ENCODE data around the gene GHRL.

GHRL gene

GRCh38 chr3:10260211-10260701, 32.5 kb downstream of the GHRL start:
- peaks cover 49% of the 10 kb centered on the region for H3K36me3 ChIP-seq (ENCODE audit: insufficient read depth, insufficient read length, low read length)
- peaks cover 2% of the 10 kb centered on the region for H3K4me1 ChIP-seq (ENCODE audit: insufficient read depth, insufficient read length)

GRCh38 chr3:10259798-10260197, 32.9 kb downstream of the GHRL start:
- Histone ChIP-seq H3K9me3 (ENCODE audit: insufficient read depth, low read length) (no peaks in the 10 kb centered on the region), H3K9ac (ENCODE audit: insufficient read length, low read depth) (no peak overlapping the region), H3K4me1 (ENCODE audit: insufficient read depth, insufficient read length) (peaks cover 2% of the 10 kb centered on the region), H3K27me3 (ENCODE audit: insufficient read depth, insufficient read length) (no peaks in the 10 kb centered on the region), H3K36me3 (ENCODE audit: insufficient read depth, insufficient read length, low read length) (peaks cover 52% of the 10 kb centered on the region), H3K4me3 (ENCODE audit: insufficient read length, low read depth) (no peak overlapping the region)
- TF ChIP-seq SUZ12 (IDR thresholded peaks at IDR 0.05; ENCODE audit: extremely low read depth, insufficient read depth, insufficient read length) (no peak), ZNF274 (IDR thresholded peaks at IDR 0.05; ENCODE audit: low read depth, low read length) (no peak), YY1 (IDR thresholded peaks at IDR 0.05; ENCODE audit: insufficient read depth, insufficient read length) (no peak)
- DNase-seq (ENCODE audit: low read depth, low spot score), result no peak

More at GRCh38 chr3:10260211-10260701, 32.5 kb downstream of the GHRL start:
- no peak for DNase-seq (ENCODE audit: low read depth, low spot score)
- Histone ChIP-seq H3K9me3 (ENCODE audit: insufficient read depth, low read length) (no peaks in the 10 kb centered on the region), H3K27me3 (ENCODE audit: insufficient read depth, insufficient read length) (no peaks in the 10 kb centered on the region), H3K9ac (ENCODE audit: insufficient read length, low read depth) (no peak overlapping the region), H3K4me3 (ENCODE audit: insufficient read length, low read depth) (no peak overlapping the region)
- no peak for TF ChIP-seq YY1 (IDR thresholded peaks at IDR 0.05; ENCODE audit: insufficient read depth, insufficient read length)
- TF ChIP-seq ZNF274 (IDR thresholded peaks at IDR 0.05; ENCODE audit: low read depth, low read length), result no peak
- no peak for TF ChIP-seq SUZ12 (IDR thresholded peaks at IDR 0.05; ENCODE audit: extremely low read depth, insufficient read depth, insufficient read length)

GRCh38 chr3:10259036-10259435, 33.7 kb downstream of the GHRL start:
- Histone ChIP-seq H3K4me3 (ENCODE audit: insufficient read length, low read depth) (no peak overlapping the region), H3K27me3 (ENCODE audit: insufficient read depth, insufficient read length) (no peaks in the 10 kb centered on the region), H3K9me3 (ENCODE audit: insufficient read depth, low read length) (no peaks in the 10 kb centered on the region), H3K9ac (ENCODE audit: insufficient read length, low read depth) (no peak overlapping the region), H3K36me3 (ENCODE audit: insufficient read depth, insufficient read length, low read length) (peaks cover 57% of the 10 kb centered on the region), H3K4me1 (ENCODE audit: insufficient read depth, insufficient read length) (peaks cover under 1% of the 10 kb centered on the region)
- TF ChIP-seq ZNF274 (IDR thresholded peaks at IDR 0.05; ENCODE audit: low read depth, low read length) (no peak), YY1 (IDR thresholded peaks at IDR 0.05; ENCODE audit: insufficient read depth, insufficient read length) (no peak), SUZ12 (IDR thresholded peaks at IDR 0.05; ENCODE audit: extremely low read depth, insufficient read depth, insufficient read length) (no peak)
- DNase-seq (ENCODE audit: low read depth, low spot score), result no peak

GRCh38 chr3:10255835-10256234, 36.9 kb downstream of the GHRL start:
- Histone ChIP-seq H3K36me3 (ENCODE audit: insufficient read depth, insufficient read length, low read length) (peaks cover 72% of the 10 kb centered on the region), H3K4me1 (ENCODE audit: insufficient read depth, insufficient read length) (peaks cover 2% of the 10 kb centered on the region), H3K4me3 (ENCODE audit: insufficient read length, low read depth) (no peak overlapping the region), H3K9me3 (ENCODE audit: insufficient read depth, low read length) (no peaks in the 10 kb centered on the region), H3K27me3 (ENCODE audit: insufficient read depth, insufficient read length) (no peaks in the 10 kb centered on the region), H3K9ac (ENCODE audit: insufficient read length, low read depth) (no peak overlapping the region)
- no peak for TF ChIP-seq YY1 (IDR thresholded peaks at IDR 0.05; ENCODE audit: insufficient read depth, insufficient read length)
- TF ChIP-seq SUZ12 (IDR thresholded peaks at IDR 0.05; ENCODE audit: extremely low read depth, insufficient read depth, insufficient read length), result no peak
- no peak for TF ChIP-seq ZNF274 (IDR thresholded peaks at IDR 0.05; ENCODE audit: low read depth, low read length)
- no peak for DNase-seq (ENCODE audit: low read depth, low spot score)

- no peak for TF ChIP-seq ZNF274 (IDR thresholded peaks at IDR 0.05; ENCODE audit: low read depth, low read length)
- peaks cover 59% of the 10 kb centered on the region for H3K36me3 ChIP-seq (ENCODE audit: insufficient read depth, insufficient read length, low read length)
- no peaks in the 10 kb centered on the region for H3K9me3 ChIP-seq (ENCODE audit: insufficient read depth, low read length)
- H3K4me1 ChIP-seq (ENCODE audit: insufficient read depth, insufficient read length), result peaks cover 2% of the 10 kb centered on the region
- H3K4me3 ChIP-seq (ENCODE audit: insufficient read length, low read depth), result no peak overlapping the region
- no peaks in the 10 kb centered on the region for H3K27me3 ChIP-seq (ENCODE audit: insufficient read depth, insufficient read length)
- no peak for DNase-seq (ENCODE audit: low read depth, low spot score)
- H3K9ac ChIP-seq (ENCODE audit: insufficient read length, low read depth), result no peak overlapping the region
These were observed 39.0 kb downstream of the GHRL start for GRCh38 chr3:10253731-10254130.

- no peak overlapping the region for H3K4me3 ChIP-seq (ENCODE audit: insufficient read length, low read depth)
- peaks cover 16% of the 10 kb centered on the region for H3K9me3 ChIP-seq (ENCODE audit: insufficient read depth, low read length)
- no peak for TF ChIP-seq YY1 (IDR thresholded peaks at IDR 0.05; ENCODE audit: insufficient read depth, insufficient read length)
- no peak for TF ChIP-seq SUZ12 (IDR thresholded peaks at IDR 0.05; ENCODE audit: extremely low read depth, insufficient read depth, insufficient read length)
- no peak for TF ChIP-seq ZNF274 (IDR thresholded peaks at IDR 0.05; ENCODE audit: low read depth, low read length)
- H3K4me1 ChIP-seq (ENCODE audit: insufficient read depth, insufficient read length), result peaks cover 2% of the 10 kb centered on the region
- H3K9ac ChIP-seq (ENCODE audit: insufficient read length, low read depth), result peak overlapping the region; percentile 17
- no peak for DNase-seq (ENCODE audit: low read depth, low spot score)
- no peaks in the 10 kb centered on the region for H3K27me3 ChIP-seq (ENCODE audit: insufficient read depth, insufficient read length)
- H3K36me3 ChIP-seq (ENCODE audit: insufficient read depth, insufficient read length, low read length), result peaks cover 47% of the 10 kb centered on the region
These were observed 41.7 kb downstream of the GHRL start for GRCh38 chr3:10251006-10251405.

GRCh38 chr3:10249833-10250232, 42.9 kb downstream of the GHRL start:
- H3K36me3 ChIP-seq (ENCODE audit: insufficient read depth, insufficient read length, low read length), result peaks cover 38% of the 10 kb centered on the region
- peaks cover 27% of the 10 kb centered on the region for H3K9me3 ChIP-seq (ENCODE audit: insufficient read depth, low read length)
- peak overlapping the region; percentile 80 for H3K4me3 ChIP-seq (ENCODE audit: insufficient read length, low read depth)
- H3K9ac ChIP-seq (ENCODE audit: insufficient read length, low read depth), result peak overlapping the region; percentile 93
- TF ChIP-seq SUZ12 (IDR thresholded peaks at IDR 0.05; ENCODE audit: extremely low read depth, insufficient read depth, insufficient read length) (no peak), YY1 (IDR thresholded peaks at IDR 0.05; ENCODE audit: insufficient read depth, insufficient read length) (no peak), ZNF274 (IDR thresholded peaks at IDR 0.05; ENCODE audit: low read depth, low read length) (no peak)
- H3K27me3 ChIP-seq (ENCODE audit: insufficient read depth, insufficient read length), result no peaks in the 10 kb centered on the region
- DNase-seq (ENCODE audit: low read depth, low spot score), result no peak
- peaks cover 2% of the 10 kb centered on the region for H3K4me1 ChIP-seq (ENCODE audit: insufficient read depth, insufficient read length)

Data from NT2/D1 (cell line).